H1 (cell line): Measurements from ENCODE around the gene MBP. TPM values are rescaled to one million over a fixed set of nuclear protein-coding genes. Genes with fewer than 3 reads are reported as not detected.

Experiments used
- CTCF ChIA-PET: fragments of 300-600 bp; sonication (Branson Sonifier 250); formaldehyde crosslinking; loops from one replicate; lab custom pipeline; 2021; ENCODE audit not compliant: partially characterized antibody; lab: Charles Lee
- POLR2A ChIA-PET: fragments of 300-600 bp; sonication (Branson Sonifier 250); formaldehyde crosslinking; loops from one replicate; lab custom pipeline; 2021; ENCODE audit warnings: inconsistent platforms; ENCODE audit not compliant: partially characterized antibody; lab: Charles Lee
- DNase-seq, 2 experiments: peaks; one replicate each; pipeline versions ENCODE4 v3.0.0 to v3.0.0-alpha.2; 2010 to 2022; ENCODE audit warnings: low spot score in 2 of 2, low read depth in 1 of 2, mixed read lengths in 1 of 2
- FAIRE-seq: peaks from 2 replicates; lab custom pipeline; 2011; peaks lifted over from hg19 to GRCh38; lab: Jason Lieb, UNC
- H2AFZ ChIP-seq: 2 replicates; pipeline ENCODE4 v1.8.1; 2012; ENCODE audit warnings: low read length, inconsistent platforms
- H2AK5ac ChIP-seq: 2 replicates; pipeline ENCODE4 v1.6.1; 2013; ENCODE audit warnings: low read depth, low read length
- H2BK120ac ChIP-seq: replicated peaks from 2 replicates; pipeline ENCODE3; 2013; ENCODE audit warnings: low read depth, low read length, inconsistent platforms
- H2BK12ac ChIP-seq: 2 replicates; pipeline ENCODE4 v1.6.1; 2013; ENCODE audit warnings: low read depth, low read length
- H2BK15ac ChIP-seq: 2 replicates; pipeline ENCODE4 v1.6.1; 2013; ENCODE audit warnings: low read length
- H2BK20ac ChIP-seq: 2 replicates; pipeline ENCODE4 v1.6.1; 2013; ENCODE audit warnings: low read length
- H2BK5ac ChIP-seq: 2 replicates; pipeline ENCODE4 v1.6.1; 2013; ENCODE audit warnings: low read depth, low read length
- H3K14ac ChIP-seq: 2 replicates; pipeline ENCODE4 v1.6.1; 2013; ENCODE audit warnings: inconsistent platforms; ENCODE audit not compliant: insufficient read length
- H3K18ac ChIP-seq: 2 replicates; pipeline ENCODE4 v1.6.1; 2013; ENCODE audit warnings: low read length; ENCODE audit errors: extremely low read depth
- H3K23ac ChIP-seq: 2 replicates; pipeline ENCODE4 v1.6.1; 2013; ENCODE audit warnings: inconsistent platforms; ENCODE audit not compliant: insufficient read length
- H3K23me2 ChIP-seq: 2 replicates; pipeline ENCODE4 v1.6.1; 2013; ENCODE audit warnings: low read depth, low read length
- H3K27ac ChIP-seq: 2 replicates; pipeline ENCODE4 v1.6.1; 2011; ENCODE audit warnings: low read depth, low read length, inconsistent platforms
- H3K27me3 ChIP-seq, 4 experiments: replicated peaks in 1 of 4; 1 replicate in 1 of 4; 2 replicates in 3 of 4; pipeline versions ENCODE4 v1.6.1 to v1.8.1; 2011 to 2013; ENCODE audit warnings: low read length in 3 of 4, mild to moderate bottlenecking in 3 of 4, inconsistent platforms in 2 of 4, mixed read lengths in 2 of 4, moderate library complexity in 1 of 4; ENCODE audit not compliant: control insufficient read depth in 3 of 4, insufficient read depth in 3 of 4; ENCODE audit errors: extremely low read depth in 1 of 4
- H3K36me3 ChIP-seq, 4 experiments: 2 replicates each; pipeline versions ENCODE4 v1.6.1 to v1.8.1; 2011 to 2013; ENCODE audit warnings: mild to moderate bottlenecking in 4 of 4, low read length in 3 of 4, moderate library complexity in 2 of 4, control low read depth in 1 of 4, inconsistent platforms in 1 of 4; ENCODE audit not compliant: insufficient read depth in 4 of 4, control insufficient read depth in 2 of 4
- H3K4ac ChIP-seq: replicated peaks from 2 replicates; pipeline ENCODE3; 2013; ENCODE audit warnings: low read length, low read depth, mixed read lengths, inconsistent platforms; ENCODE audit not compliant: insufficient read length
- H3K4me1 ChIP-seq, 4 experiments: replicated peaks in 1 of 4; 1 replicate in 1 of 4; 2 replicates in 3 of 4; pipeline versions ENCODE4 v1.6.1 to v1.8.1; 2011 to 2013; ENCODE audit warnings: low read length in 3 of 4, inconsistent platforms in 2 of 4, mixed read lengths in 1 of 4; ENCODE audit not compliant: insufficient read depth in 4 of 4, control insufficient read depth in 3 of 4
- H3K4me2 ChIP-seq, 2 experiments: 2 replicates each; pipeline versions ENCODE4 v1.6.1 to v1.8.1; 2011 to 2013; ENCODE audit warnings: low read depth in 2 of 2, low read length in 2 of 2, control low read depth in 1 of 2, inconsistent platforms in 1 of 2, mild to moderate bottlenecking in 1 of 2; ENCODE audit not compliant: insufficient read depth in 1 of 2
- H3K4me3 ChIP-seq, 4 experiments: fragments of 200-600, 300-600 bp in 1 of 4; sonication (generic), shearing (Covaris generic), sonication (Bioruptor Twin) in 1 of 4; 2 replicates each; pipeline versions ENCODE4 v1.5.1 to v1.8.1; 2011 to 2016; ENCODE audit warnings: low read length in 4 of 4, low read depth in 3 of 4, control low read depth in 2 of 4, inconsistent platforms in 2 of 4, mild to moderate bottlenecking in 2 of 4, mixed read lengths in 1 of 4, moderate library complexity in 1 of 4; ENCODE audit not compliant: insufficient read depth in 2 of 4; ENCODE audit errors: extremely low read depth in 1 of 4
- H3K56ac ChIP-seq: replicated peaks from 2 replicates; pipeline ENCODE3; 2013; ENCODE audit warnings: low read depth, mild to moderate bottlenecking, mixed read lengths, low read length, inconsistent platforms; ENCODE audit not compliant: insufficient read length
- H3K79me1 ChIP-seq: 2 replicates; pipeline ENCODE4 v1.6.1; 2013; ENCODE audit warnings: low read depth, low read length, control low read depth
- H3K79me2 ChIP-seq, 2 experiments: 2 replicates each; pipeline versions ENCODE4 v1.6.1 to v1.8.1; 2012 to 2013; ENCODE audit warnings: low read length in 2 of 2, mild to moderate bottlenecking in 2 of 2, inconsistent platforms in 1 of 2; ENCODE audit not compliant: insufficient read depth in 2 of 2, control insufficient read depth in 1 of 2
- H3K9ac ChIP-seq, 4 experiments: replicated peaks in 1 of 4; 1 replicate in 1 of 4; 2 replicates in 3 of 4; pipeline versions ENCODE4 v1.6.1 to v1.8.1; 2011 to 2013; ENCODE audit warnings: low read depth in 3 of 4, low read length in 3 of 4, control low read depth in 2 of 4, mild to moderate bottlenecking in 2 of 4, moderate library complexity in 2 of 4, inconsistent platforms in 1 of 4; ENCODE audit errors: extremely low read depth in 1 of 4
- H3K9me3 ChIP-seq, 2 experiments: 2 replicates each; pipeline versions ENCODE4 v1.6.1 to v1.8.1; 2012 to 2013; ENCODE audit warnings: mild to moderate bottlenecking in 2 of 2, moderate library complexity in 2 of 2, control low read depth in 1 of 2, inconsistent platforms in 1 of 2, low read depth in 1 of 2, low read length in 1 of 2, mixed read lengths in 1 of 2; ENCODE audit not compliant: insufficient read depth in 2 of 2
- H4K20me1 ChIP-seq, 2 experiments: replicated peaks in 1 of 2; 2 replicates each; pipeline versions ENCODE3 to v1.8.1; 2011 to 2013; ENCODE audit warnings: inconsistent platforms in 2 of 2, low read length in 2 of 2, mild to moderate bottlenecking in 1 of 2; ENCODE audit not compliant: insufficient read depth in 2 of 2, control insufficient read depth in 1 of 2
- H4K5ac ChIP-seq: 2 replicates; pipeline ENCODE4 v1.6.1; 2013; ENCODE audit warnings: low read length, low read depth, mixed read lengths, inconsistent platforms; ENCODE audit not compliant: insufficient read length
- H4K8ac ChIP-seq: 2 replicates; pipeline ENCODE4 v1.8.0; 2013; ENCODE audit warnings: mild to moderate bottlenecking, moderate library complexity, low read length, inconsistent platforms; ENCODE audit not compliant: insufficient read depth; ENCODE audit errors: extremely low read depth
- H4K91ac ChIP-seq: replicated peaks from 2 replicates; pipeline ENCODE3; 2013; ENCODE audit warnings: low read length, mixed read lengths, inconsistent platforms; ENCODE audit not compliant: insufficient read length
- BRCA1 ChIP-seq: IDR thresholded peaks from 2 replicates; pipeline ENCODE4 v1.6.1; 2012; ENCODE audit warnings: low read depth, low read length, improper control_type of control experiment
- CEBPB ChIP-seq: IDR thresholded peaks from 2 replicates; pipeline ENCODE4 v1.6.1; 2012; ENCODE audit warnings: low read depth, low read length
- CREB1 ChIP-seq: IDR thresholded peaks from 2 replicates; pipeline ENCODE4 v1.6.1; 2012; ENCODE audit warnings: inconsistent platforms
- GTF2F1 ChIP-seq: IDR thresholded peaks from 2 replicates; pipeline ENCODE4 v1.6.1; 2012; ENCODE audit warnings: low read depth, low read length, improper control_type of control experiment, borderline replicate concordance
- KDM1A ChIP-seq: fragments of 200-600, 300-600 bp; sonication (generic); IDR thresholded peaks from 2 replicates; pipeline ENCODE4 v1.7.1; 2016; ENCODE audit warnings: mild to moderate bottlenecking, low read length, borderline replicate concordance
- POLR2AphosphoS5 ChIP-seq: IDR thresholded peaks from 2 replicates; pipeline ENCODE4 v1.6.1; 2011; ENCODE audit warnings: low read depth, low read length
- RNF2 ChIP-seq: fragments of 200-900, 300-1000 bp; sonication (generic); IDR thresholded peaks from 2 replicates; pipeline ENCODE4 v1.7.1; 2016; ENCODE audit warnings: borderline replicate concordance, low read depth, mild to moderate bottlenecking, antibody characterized with exemption, low read length; ENCODE audit not compliant: poor library complexity, severe bottlenecking; ENCODE audit errors: missing control alignments
- SP2 ChIP-seq: IDR thresholded peaks from 2 replicates; pipeline ENCODE4 v1.6.1; 2012; ENCODE audit warnings: mild to moderate bottlenecking, low read length, inconsistent platforms
- SP4 ChIP-seq: IDR thresholded peaks from 2 replicates; pipeline ENCODE4 v1.6.1; 2012; ENCODE audit warnings: low read length, inconsistent platforms
- TAF1 ChIP-seq: IDR thresholded peaks from 2 replicates; pipeline ENCODE4 v1.6.1; 2011; ENCODE audit warnings: mild to moderate bottlenecking, low read depth, low read length
- TBP ChIP-seq: IDR thresholded peaks from 2 replicates; pipeline ENCODE4 v1.6.1; 2011; ENCODE audit warnings: low read depth, low read length, improper control_type of control experiment
- WGBS, 2 experiments: shearing (Covaris generic) in 1 of 2; methylation state at CpG; one replicate each; pipeline versions ENCODE4 v1.1.6 to v1.1.7; 2013 to 2015; ENCODE audit warnings: low lambda C conversion rate in 2 of 2, mixed read lengths in 2 of 2, inconsistent platforms in 1 of 2, low coverage in 1 of 2, missing lambda C conversion rate in 1 of 2; ENCODE audit not compliant: insufficient replicate concordance in 2 of 2, insufficient coverage in 1 of 2, insufficient read length in 1 of 2; ENCODE audit errors: extremely low coverage in 1 of 2, missing lambda C conversion rate in 1 of 2; 5-methylcytosine and 5-hydroxymethylcytosine counted together
- polyA plus RNA-seq, 7 experiments: library from polyadenylated mRNA; depleted of rRNA in 3 of 7; stranded (reverse) in 5 of 7; unstranded in 2 of 7; fragments of >200 nt in 5 of 7; fragments of 200-250 nt in 2 of 7; gene quantifications; 1 replicate in 5 of 7; 2 replicates in 1 of 7; 4 replicates in 1 of 7; pipeline versions ENCODE4 v1.2.1 to v1.2.3, GENCODE V29; 2011 to 2013; ENCODE audit warnings: missing spikeins in 2 of 7, mixed read lengths in 2 of 7
- total RNA-seq: library from RNA; stranded (reverse); fragmentation: NEBNext Ultra II Directional; extraction: Animal tissue kit (Norgen Biotek cat#: 25700); gene quantifications from 2 replicates; pipeline ENCODE4 v1.2.1, GENCODE V29; 2021
- TF ChIP-seq, protein P1 (sequence below): IDR thresholded peaks from 2 replicates; pipeline ENCODE4 v1.6.1; 2012; ENCODE audit warnings: low read length, inconsistent platforms

Gene MBP
- total and polyA plus RNA-seq, 2 of the 8 experiments (the other 6 are each of a cell fraction or from before 2014, with no cell fraction given) = 7.7 to 19.2 TPM

DNA sequence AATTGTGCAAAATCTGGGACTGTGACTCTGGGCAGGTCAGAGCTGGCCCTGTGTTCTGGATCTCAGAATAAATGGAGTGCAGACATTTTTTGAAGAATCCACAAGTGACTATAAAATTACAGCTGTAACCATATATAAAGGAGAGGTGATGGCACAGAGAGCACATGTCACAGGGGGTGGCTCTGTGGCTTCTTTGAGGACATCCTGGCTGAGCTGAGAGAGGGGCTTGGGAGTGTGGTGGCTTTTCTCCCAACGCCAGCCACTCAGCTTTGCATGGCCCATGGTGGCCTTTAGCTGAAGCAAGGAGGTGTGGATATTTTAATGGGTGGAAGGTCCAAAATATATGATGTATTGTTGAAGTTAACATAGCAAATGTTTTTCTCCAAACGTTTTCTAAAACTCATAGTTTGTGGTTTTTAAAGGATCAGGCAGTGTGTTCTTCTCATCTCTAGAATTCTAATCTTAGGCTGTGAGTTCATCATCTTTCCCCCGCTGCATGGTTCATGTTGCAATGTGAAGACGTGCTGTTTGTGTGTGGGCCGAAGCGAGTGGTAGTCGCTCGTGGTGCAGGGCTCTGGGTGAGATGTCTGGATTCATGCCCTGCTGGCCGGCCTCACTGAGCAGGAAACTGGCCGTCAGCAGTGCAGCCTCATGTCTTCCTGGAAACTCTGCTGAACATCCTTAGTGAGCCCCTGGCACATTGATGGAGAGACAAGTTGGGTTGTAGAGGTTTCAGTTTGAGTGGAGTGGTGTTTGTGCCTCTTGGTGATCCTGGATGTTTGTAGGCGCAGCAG lies 200.4 kb downstream of the MBP start:
- Histone ChIP-seq H3K4me1 (no peaks in the 10 kb centered on the region), H4K91ac (no peak overlapping the region), H3K79me1 (no peaks in the 10 kb centered on the region), H3K4me3 (no peak overlapping the region), H2AK5ac (no peak overlapping the region), H4K20me1 (no peaks in the 10 kb centered on the region), H2BK120ac (no peak overlapping the region), H2BK15ac (no peak overlapping the region), H3K14ac (no peak overlapping the region), H2BK12ac (no peak overlapping the region), H4K8ac (0 out of 2 replicates have a peak overlapping the region, but pooled peaks have one; percentile 8), H3K79me2 (no peaks in the 10 kb centered on the region), H3K56ac (no peak overlapping the region), H3K18ac (no peak overlapping the region), H3K23ac (no peak overlapping the region), H3K36me3 (peaks cover 0 to 21% (median 8%) of the 10 kb centered on the region in 4 experiments; a peak in 6 of 8 replicates), H3K27me3 (no peaks in the 10 kb centered on the region), H3K9ac (no peak overlapping the region), H3K27ac (no peak overlapping the region), H2AFZ (no peak overlapping the region), H2BK20ac (no peak overlapping the region), H4K5ac (no peak overlapping the region), H3K4ac (no peak overlapping the region), H3K9me3 (no peaks in the 10 kb centered on the region), H2BK5ac (no peak overlapping the region), H3K4me2 (no peak overlapping the region), H3K23me2 (no peaks in the 10 kb centered on the region)
- ChIA-PET POLR2A (no interaction called here), CTCF (interaction anchor here (0.7 to 2.7 kb wide), 4 partner anchors 8 to 36 kb away, joined by 3 to 16 read pairs (median 8); no protein-coding TSS in a partner anchor)
- FAIRE-seq = no peak
- 92% methylated on average over 11 of the region's 11 CpGs; no CpG with 5 or more reads in 1 of the 2 experiments for WGBS, 2 experiments
- no peak for DNase-seq
- no peak for TF ChIP-seq SP2
- TF ChIP-seq CEBPB = no peak
- TF ChIP-seq TAF1 = no peak
- no peak for TF ChIP-seq KDM1A
- TF ChIP-seq CREB1 = no peak
- TF ChIP-seq RNF2 = no peak
- no peak for TF ChIP-seq GTF2F1
- TF ChIP-seq POLR2AphosphoS5 = no peak
- no peak for TF ChIP-seq BRCA1
- TF ChIP-seq, protein P1, sequence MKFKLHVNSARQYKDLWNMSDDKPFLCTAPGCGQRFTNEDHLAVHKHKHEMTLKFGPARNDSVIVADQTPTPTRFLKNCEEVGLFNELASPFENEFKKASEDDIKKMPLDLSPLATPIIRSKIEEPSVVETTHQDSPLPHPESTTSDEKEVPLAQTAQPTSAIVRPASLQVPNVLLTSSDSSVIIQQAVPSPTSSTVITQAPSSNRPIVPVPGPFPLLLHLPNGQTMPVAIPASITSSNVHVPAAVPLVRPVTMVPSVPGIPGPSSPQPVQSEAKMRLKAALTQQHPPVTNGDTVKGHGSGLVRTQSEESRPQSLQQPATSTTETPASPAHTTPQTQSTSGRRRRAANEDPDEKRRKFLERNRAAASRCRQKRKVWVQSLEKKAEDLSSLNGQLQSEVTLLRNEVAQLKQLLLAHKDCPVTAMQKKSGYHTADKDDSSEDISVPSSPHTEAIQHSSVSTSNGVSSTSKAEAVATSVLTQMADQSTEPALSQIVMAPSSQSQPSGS = no peak
- TF ChIP-seq TBP = no peak
- no peak for TF ChIP-seq SP4
